Measurements from ENCODE around the gene F10. TPM values are rescaled to one million over a fixed set of nuclear protein-coding genes. Genes with fewer than 3 reads are reported as not detected.

The F10 gene
- total RNA-seq, 5 donors from 2014 or later (not counting 1 experiment from before 2014, with no cell fraction given), result not detected

DNA sequence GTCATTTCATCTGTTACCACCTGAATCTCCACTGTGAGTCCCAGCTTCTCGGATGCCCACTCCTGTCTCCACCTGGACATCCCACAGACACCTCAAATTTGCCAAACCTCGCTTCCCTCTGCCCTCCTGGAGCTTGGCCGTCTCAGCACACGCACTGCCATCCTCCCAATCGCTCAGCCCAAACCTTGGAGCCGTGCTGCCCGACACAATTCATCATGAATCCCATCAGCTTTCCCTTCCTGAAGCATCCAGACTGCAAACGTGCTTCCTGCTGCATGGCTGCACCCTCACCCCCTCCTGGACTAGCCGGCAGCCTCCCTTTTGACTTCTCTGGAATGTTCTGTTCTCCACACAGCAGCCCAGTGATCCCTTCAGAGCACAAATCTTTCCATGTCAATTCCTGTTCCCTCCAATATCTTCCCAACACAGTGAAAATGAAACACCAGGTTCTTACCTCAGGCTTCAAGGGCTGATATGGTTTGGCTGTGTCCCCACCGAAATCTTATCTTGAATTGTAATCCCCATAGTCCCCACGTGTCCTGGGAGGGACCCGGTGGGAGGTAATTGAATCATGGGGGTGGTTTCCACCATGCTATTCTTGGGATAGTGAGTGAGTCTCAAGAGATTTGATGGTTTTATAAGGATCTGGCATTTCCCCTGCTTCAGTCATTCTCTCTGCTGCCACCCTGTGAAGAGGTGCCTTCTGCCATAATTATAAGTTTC lies 34.8 kb downstream of the F10 start:
- peak overlapping the region; percentile 3 to 39 for H3K27ac Mint-ChIP-seq
- Histone ChIP-seq H3K4me1 (ENCODE audit: control insufficient read depth in 1 of 2, extremely low read depth in 1 of 2, insufficient read depth in 2 of 2, low read length in 2 of 2) (peaks cover 24 to 27% of the 10 kb centered on the region in 2 experiments), H3K36me3 (ENCODE audit: control insufficient read depth in 2 of 2, extremely low read depth in 1 of 2, insufficient read depth in 1 of 2, low read length in 1 of 2) (no peaks in the 10 kb centered on the region), H3K27ac (ENCODE audit: low read length) (no peak overlapping the region), H3K9me3 (no peaks in the 10 kb centered on the region), H3K4me3 (ENCODE audit: control insufficient read depth in 1 of 2, extremely low read depth in 1 of 2, low read length in 1 of 2) (no peak overlapping the region), H3K27me3 (replicated peaks in 1 of 2; ENCODE audit: control insufficient read depth in 2 of 2, extremely low read depth in 1 of 2, insufficient read depth in 2 of 2, low read length in 1 of 2) (peaks cover 0 to under 1% of the 10 kb centered on the region in 2 experiments)
- ATAC-seq (replicated peaks in 1 of 4) (no peak), DNase-seq (no peak)
- CTCF ChIA-PET, result interaction anchor here in 1 of 2 donors (0.5 kb wide), 1 partner anchor 209 kb away, joined by 6 read pairs; no protein-coding TSS in a partner anchor
- H3K9me3 Mint-ChIP-seq, result peaks cover 3 to 7% (median 6%) of the 10 kb centered on the region in 3 donors
- no peaks in the 10 kb centered on the region for H3K27me3 Mint-ChIP-seq
- POLR2A ChIA-PET, result no interaction called here
- H3K4me3 Mint-ChIP-seq, result no peak overlapping the region
- WGBS (ENCODE audit: insufficient coverage), result 91% methylated on average over 9 of the region's 12 CpGs
- peaks cover 27 to 29% (median 28%) of the 10 kb centered on the region in 3 donors for H3K4me1 Mint-ChIP-seq
- no peaks in the 10 kb centered on the region for H3K36me3 Mint-ChIP-seq

DNA sequence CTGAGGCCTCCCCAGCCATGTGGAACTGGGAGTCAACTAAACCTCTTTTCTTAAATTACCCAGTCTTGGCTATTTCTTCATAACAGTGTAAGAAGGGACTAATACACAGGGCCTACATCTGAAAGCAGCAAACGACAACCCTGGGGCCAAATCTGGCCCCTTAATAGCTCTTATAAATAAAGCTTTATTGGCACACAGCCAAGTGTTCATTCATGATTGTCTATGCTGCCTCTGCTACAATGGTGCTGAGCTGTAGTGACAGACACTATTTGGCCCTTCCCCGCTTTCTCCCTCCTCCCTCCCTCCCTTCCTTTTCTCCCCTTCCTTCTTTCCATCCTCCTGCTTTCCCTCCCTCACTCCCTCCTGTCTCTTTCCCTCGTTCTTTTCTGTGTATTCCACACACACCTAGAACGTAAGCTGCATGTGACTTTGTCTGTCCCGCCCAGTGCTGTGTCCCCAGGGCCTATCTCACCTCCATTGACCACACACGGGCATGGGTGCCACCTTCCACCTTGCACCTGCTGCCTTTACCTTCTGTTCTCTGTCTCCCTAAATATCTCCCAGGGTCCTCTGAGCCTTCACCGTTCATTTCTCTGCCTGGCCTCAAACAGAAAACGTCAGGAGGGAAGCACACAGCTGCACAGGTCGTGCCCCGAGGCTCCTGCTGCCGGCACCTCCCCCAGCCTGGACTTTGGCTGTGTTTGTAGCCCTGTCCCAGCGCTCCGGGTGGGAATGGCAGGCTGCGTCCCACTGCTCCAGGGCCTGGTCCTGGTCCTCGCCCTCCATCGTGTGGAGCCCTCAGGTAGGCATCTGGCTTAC lies 35.5 kb downstream of the F10 start, which contains the start of gene PROZ:
TSS of gene PROZ (plus strand) at position 720 of the 819 bp plus-strand sequence. CDS start at position 733, 13 bp downstream.
- Mint-ChIP-seq H3K27me3 (no peaks in the 10 kb centered on the region), H3K4me1 (peaks cover 24 to 26% (median 26%) of the 10 kb centered on the region in 3 donors), H3K9me3 (peaks cover 3 to 7% (median 6%) of the 10 kb centered on the region in 3 donors), H3K4me3 (no peak within 1 kb of the TSS), H3K36me3 (no peaks in the 10 kb centered on the region), H3K27ac (peak within 1 kb of the TSS; percentile 3 to 39)
- Histone ChIP-seq H3K27me3 (replicated peaks in 1 of 2; ENCODE audit: control insufficient read depth in 2 of 2, extremely low read depth in 1 of 2, insufficient read depth in 2 of 2, low read length in 1 of 2) (no peaks in the 10 kb centered on the region), H3K27ac (ENCODE audit: low read length) (no peak within 1 kb of the TSS), H3K9me3 (no peaks in the 10 kb centered on the region), H3K4me3 (ENCODE audit: control insufficient read depth in 1 of 2, extremely low read depth in 1 of 2, low read length in 1 of 2) (no peak within 1 kb of the TSS), H3K36me3 (ENCODE audit: control insufficient read depth in 2 of 2, extremely low read depth in 1 of 2, insufficient read depth in 1 of 2, low read length in 1 of 2) (no peaks in the 10 kb centered on the region), H3K4me1 (ENCODE audit: control insufficient read depth in 1 of 2, extremely low read depth in 1 of 2, insufficient read depth in 2 of 2, low read length in 2 of 2) (peaks cover 17 to 26% of the 10 kb centered on the region in 2 experiments)
- ATAC-seq (replicated peaks in 1 of 4) (no peak), DNase-seq (no peak)
- 83% methylated on average over 16 of the region's 16 CpGs for WGBS (ENCODE audit: insufficient coverage)
- ChIA-PET CTCF (interaction anchor here (0.5 to 0.8 kb wide), 2 partner anchors 16 to 209 kb away, joined by 3 to 6 read pairs; no protein-coding TSS in a partner anchor), POLR2A (no interaction called here)

DNA sequence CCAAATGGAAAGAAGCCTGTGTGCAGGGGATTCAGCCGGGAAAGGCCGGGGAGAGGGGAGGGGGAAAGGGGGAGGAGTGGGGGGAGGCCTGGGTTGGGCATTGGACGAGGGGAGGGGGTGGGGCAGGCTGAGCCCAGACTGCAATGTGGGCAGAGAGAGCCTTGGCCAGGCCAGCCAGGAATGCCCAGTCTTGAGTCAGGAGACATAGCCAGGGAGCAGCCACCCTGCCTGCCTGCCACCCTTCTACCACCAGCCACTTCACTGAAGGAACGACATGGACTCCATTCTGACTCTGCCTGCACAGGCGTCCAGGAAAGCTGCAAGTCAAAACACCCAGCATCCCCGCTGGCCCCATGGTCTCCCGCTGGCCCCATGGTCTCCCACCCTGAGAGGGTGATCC lies 36.3 kb downstream of the F10 start:
- H3K27me3 ChIP-seq (replicated peaks in 1 of 2; ENCODE audit: control insufficient read depth in 2 of 2, extremely low read depth in 1 of 2, insufficient read depth in 2 of 2, low read length in 1 of 2), result no peaks in the 10 kb centered on the region
- no peak overlapping the region for H3K27ac ChIP-seq (ENCODE audit: low read length)
- Mint-ChIP-seq H3K27ac (no peak overlapping the region), H3K4me3 (no peak overlapping the region), H3K27me3 (no peaks in the 10 kb centered on the region), H3K9me3 (peaks cover 3 to 7% (median 6%) of the 10 kb centered on the region in 3 donors), H3K4me1 (peaks cover 24 to 31% (median 27%) of the 10 kb centered on the region in 3 donors), H3K36me3 (no peaks in the 10 kb centered on the region)
- ATAC-seq (replicated peaks in 1 of 4) (no peak), DNase-seq (no peak)
- no peak overlapping the region for H3K4me3 ChIP-seq (ENCODE audit: control insufficient read depth in 1 of 2, extremely low read depth in 1 of 2, low read length in 1 of 2)
- H3K4me1 ChIP-seq (ENCODE audit: control insufficient read depth in 1 of 2, extremely low read depth in 1 of 2, insufficient read depth in 2 of 2, low read length in 2 of 2), result peaks cover 14 to 26% of the 10 kb centered on the region in 2 experiments
- ChIA-PET CTCF (interaction anchor here in 1 of 2 donors (0.8 kb wide), 1 partner anchor 15 kb away, joined by 3 read pairs; no protein-coding TSS in a partner anchor), POLR2A (no interaction called here)
- no peaks in the 10 kb centered on the region for H3K9me3 ChIP-seq
- 94% methylated on average over 4 of the region's 7 CpGs for WGBS (ENCODE audit: insufficient coverage)
- no peaks in the 10 kb centered on the region for H3K36me3 ChIP-seq (ENCODE audit: control insufficient read depth in 2 of 2, extremely low read depth in 1 of 2, insufficient read depth in 1 of 2, low read length in 1 of 2)

DNA sequence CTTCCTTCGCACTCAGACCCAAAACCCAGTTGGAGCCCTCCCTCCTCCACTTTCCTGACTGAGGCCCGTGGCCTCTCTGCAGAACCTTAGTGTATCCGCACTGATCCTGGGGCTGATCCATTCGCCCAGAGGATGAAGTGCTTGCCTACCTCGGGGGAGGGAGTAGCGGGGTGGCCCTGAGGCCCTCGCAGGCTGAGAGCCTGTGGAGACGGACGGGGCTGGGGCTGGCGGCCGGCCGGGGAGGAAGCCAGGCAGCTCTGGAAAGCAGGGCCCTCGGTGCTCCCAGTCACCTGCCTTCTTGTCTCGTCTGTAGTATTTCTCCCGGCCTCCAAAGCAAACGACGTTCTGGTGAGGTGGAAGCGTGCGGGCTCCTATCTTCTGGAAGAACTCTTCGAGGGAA lies 37.1 kb downstream of the F10 start:
- Histone ChIP-seq H3K27me3 (replicated peaks in 1 of 2; ENCODE audit: control insufficient read depth in 2 of 2, extremely low read depth in 1 of 2, insufficient read depth in 2 of 2, low read length in 1 of 2) (no peaks in the 10 kb centered on the region), H3K27ac (ENCODE audit: low read length) (no peak overlapping the region), H3K4me1 (ENCODE audit: control insufficient read depth in 1 of 2, extremely low read depth in 1 of 2, insufficient read depth in 2 of 2, low read length in 2 of 2) (peaks cover 14 to 21% of the 10 kb centered on the region in 2 experiments), H3K36me3 (ENCODE audit: control insufficient read depth in 2 of 2, extremely low read depth in 1 of 2, insufficient read depth in 1 of 2, low read length in 1 of 2) (no peaks in the 10 kb centered on the region), H3K4me3 (ENCODE audit: control insufficient read depth in 1 of 2, extremely low read depth in 1 of 2, low read length in 1 of 2) (no peak overlapping the region), H3K9me3 (no peaks in the 10 kb centered on the region)
- ATAC-seq (replicated peaks in 1 of 4), result no peak
- no peaks in the 10 kb centered on the region for H3K36me3 Mint-ChIP-seq
- CTCF ChIA-PET, result interaction anchor here in 1 of 2 donors (1.1 kb wide), 1 partner anchor 50 kb away, joined by 3 read pairs; the partner anchor contains the start of gene CUL4A
- no peaks in the 10 kb centered on the region for H3K27me3 Mint-ChIP-seq
- POLR2A ChIA-PET, result no interaction called here
- DNase-seq, result no peak
- peaks cover 26 to 31% (median 30%) of the 10 kb centered on the region in 3 donors for H3K4me1 Mint-ChIP-seq
- no peak overlapping the region for H3K4me3 Mint-ChIP-seq
- WGBS (ENCODE audit: insufficient coverage), result 93% methylated on average over 15 of the region's 20 CpGs
- peak overlapping the region; percentile 65 to 78 for H3K27ac Mint-ChIP-seq
- H3K9me3 Mint-ChIP-seq, result peaks cover 3 to 7% (median 6%) of the 10 kb centered on the region in 3 donors

DNA sequence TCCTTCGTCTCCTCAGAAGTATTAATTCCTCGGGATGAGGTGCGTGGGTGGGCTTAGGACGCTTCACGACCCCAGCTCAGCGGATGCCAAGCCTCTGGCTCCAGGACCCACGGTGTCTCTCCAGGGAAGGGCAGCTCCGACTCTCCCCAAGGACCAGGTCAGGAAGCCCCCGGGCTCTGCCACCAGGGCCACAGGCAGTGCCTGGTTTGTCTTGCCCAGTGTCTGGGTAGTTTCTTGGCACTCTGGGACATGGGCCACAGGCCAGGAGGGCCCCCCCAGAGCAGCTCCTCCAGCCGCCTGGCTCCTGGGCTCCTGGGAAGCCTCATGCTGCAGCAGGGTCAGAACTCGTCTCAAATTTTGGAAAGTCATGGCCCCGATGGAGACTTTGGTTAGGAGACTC lies 38.4 kb downstream of the F10 start:
- no peak overlapping the region for H3K4me3 ChIP-seq (ENCODE audit: control insufficient read depth in 1 of 2, extremely low read depth in 1 of 2, low read length in 1 of 2)
- ATAC-seq (replicated peaks in 1 of 4) (no peak), DNase-seq (no peak)
- H3K27me3 Mint-ChIP-seq, result no peaks in the 10 kb centered on the region
- no peaks in the 10 kb centered on the region for H3K9me3 ChIP-seq
- H3K27me3 ChIP-seq (replicated peaks in 1 of 2; ENCODE audit: control insufficient read depth in 2 of 2, extremely low read depth in 1 of 2, insufficient read depth in 2 of 2, low read length in 1 of 2), result no peaks in the 10 kb centered on the region
- no peaks in the 10 kb centered on the region for H3K9me3 Mint-ChIP-seq
- no peaks in the 10 kb centered on the region for H3K36me3 ChIP-seq (ENCODE audit: control insufficient read depth in 2 of 2, extremely low read depth in 1 of 2, insufficient read depth in 1 of 2, low read length in 1 of 2)
- H3K36me3 Mint-ChIP-seq, result no peaks in the 10 kb centered on the region
- peak overlapping the region in 1 of 3 donors; percentile 77 for H3K4me3 Mint-ChIP-seq
- peaks cover 26 to 31% (median 30%) of the 10 kb centered on the region in 3 donors for H3K4me1 Mint-ChIP-seq
- H3K4me1 ChIP-seq (ENCODE audit: control insufficient read depth in 1 of 2, extremely low read depth in 1 of 2, insufficient read depth in 2 of 2, low read length in 2 of 2), result peaks cover 14 to 21% of the 10 kb centered on the region in 2 experiments
- ChIA-PET CTCF (no interaction called here), POLR2A (no interaction called here)
- H3K27ac ChIP-seq (ENCODE audit: low read length), result peak overlapping the region; percentile 51
- WGBS (ENCODE audit: insufficient coverage), result 83% methylated on average over 10 of the region's 12 CpGs
- H3K27ac Mint-ChIP-seq, result peak overlapping the region; percentile 78

DNA sequence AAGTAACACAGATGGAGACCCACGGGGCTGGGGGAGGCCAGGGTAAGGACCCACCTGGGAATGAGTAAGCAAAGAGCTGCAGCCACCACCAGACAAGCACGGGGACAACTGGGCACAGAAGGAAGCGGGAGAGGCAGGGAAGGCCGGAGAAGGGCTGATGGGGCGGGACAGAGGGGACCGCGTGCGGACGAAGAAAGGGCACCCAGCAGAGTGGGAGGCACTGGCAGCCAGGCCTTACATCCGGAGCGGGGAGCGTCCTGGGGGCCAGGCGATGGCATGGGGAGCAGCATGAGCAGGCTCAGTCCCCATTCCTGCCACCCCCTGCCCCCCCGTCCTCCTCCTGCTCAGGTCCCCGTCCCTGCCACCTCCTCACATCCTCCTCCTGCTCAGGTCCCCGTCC lies 38.8 kb downstream of the F10 start:
- DNase-seq (peak in 1 of 35 experiments; percentile 31), ATAC-seq (replicated peaks in 1 of 4) (peak in 3 of 4 experiments; percentile 11 to 33 (median 24))
- peaks cover 26 to 31% (median 30%) of the 10 kb centered on the region in 3 donors for H3K4me1 Mint-ChIP-seq
- peak overlapping the region; percentile 51 for H3K27ac ChIP-seq (ENCODE audit: low read length)
- peak overlapping the region in 1 of 3 donors; percentile 77 for H3K4me3 Mint-ChIP-seq
- H3K9me3 Mint-ChIP-seq, result no peaks in the 10 kb centered on the region
- H3K4me1 ChIP-seq (ENCODE audit: control insufficient read depth in 1 of 2, extremely low read depth in 1 of 2, insufficient read depth in 2 of 2, low read length in 2 of 2), result peaks cover 14 to 24% of the 10 kb centered on the region in 2 experiments
- H3K27me3 ChIP-seq (replicated peaks in 1 of 2; ENCODE audit: control insufficient read depth in 2 of 2, extremely low read depth in 1 of 2, insufficient read depth in 2 of 2, low read length in 1 of 2), result no peaks in the 10 kb centered on the region
- WGBS (ENCODE audit: insufficient coverage), result 29% methylated on average over 11 of the region's 16 CpGs
- H3K9me3 ChIP-seq, result no peaks in the 10 kb centered on the region
- CTCF ChIA-PET, result no interaction called here
- POLR2A ChIA-PET, result no interaction called here
- H3K27ac Mint-ChIP-seq, result peak overlapping the region; percentile 78
- H3K36me3 Mint-ChIP-seq, result no peaks in the 10 kb centered on the region
- no peak overlapping the region for H3K4me3 ChIP-seq (ENCODE audit: control insufficient read depth in 1 of 2, extremely low read depth in 1 of 2, low read length in 1 of 2)
- no peaks in the 10 kb centered on the region for H3K27me3 Mint-ChIP-seq
- no peaks in the 10 kb centered on the region for H3K36me3 ChIP-seq (ENCODE audit: control insufficient read depth in 2 of 2, extremely low read depth in 1 of 2, insufficient read depth in 1 of 2, low read length in 1 of 2)

Measured in T-cell (primary cell).